ENCODE results near the gene CCDC12. TPM values are rescaled to one million over a fixed set of nuclear protein-coding genes. Genes with fewer than 3 reads are reported as not detected.
A peak's percentile ranks its signal among the peaks of the same experiment; 100 is the strongest.

CCDC12 gene
- total and polyA plus RNA-seq, 4 experiments from 2014 or later, result 59.3 to 102 (median 73.0) TPM

DNA sequence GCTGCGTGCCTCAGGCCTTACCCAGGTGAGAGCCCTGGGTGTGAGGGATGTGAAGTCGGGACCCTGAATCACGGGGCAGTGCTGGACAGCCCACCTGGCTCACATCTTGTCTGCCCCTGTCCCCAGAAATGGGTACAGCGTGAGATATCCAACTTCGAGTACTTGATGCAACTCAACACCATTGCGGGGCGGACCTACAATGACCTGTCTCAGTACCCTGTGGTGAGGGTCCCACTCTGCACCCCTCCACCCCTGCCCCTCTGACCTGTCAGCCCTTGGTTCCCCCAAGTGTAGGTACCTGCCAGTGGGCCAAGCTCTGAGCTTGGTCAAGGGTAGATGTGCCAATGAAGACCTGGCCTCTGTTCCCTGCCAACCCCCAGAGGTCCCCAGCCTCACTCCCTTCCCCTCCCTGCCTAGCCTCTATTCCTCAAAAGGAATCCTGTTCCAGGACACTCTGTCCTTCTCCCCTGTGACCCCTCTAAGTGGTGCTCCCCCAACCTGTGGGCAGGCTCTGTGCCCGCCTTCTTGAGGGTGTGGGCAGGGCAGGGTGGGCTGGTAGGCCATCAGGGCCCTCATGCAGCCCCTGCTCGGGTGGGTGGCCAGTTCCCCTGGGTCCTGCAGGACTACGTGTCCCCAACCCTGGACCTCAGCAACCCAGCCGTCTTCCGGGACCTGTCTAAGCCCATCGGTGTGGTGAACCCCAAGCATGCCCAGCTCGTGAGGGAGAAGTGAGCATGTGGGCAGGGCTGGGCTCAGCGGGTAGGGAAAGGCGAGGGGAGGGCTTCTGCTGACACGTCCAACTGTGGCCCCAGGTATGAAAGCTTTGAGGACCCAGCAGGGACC, 28.0 kb upstream of the CCDC12 start:
- Histone ChIP-seq H3K27ac (ENCODE audit: low read depth, low read length) (no peak overlapping the region), H3K4me1 (ENCODE audit: insufficient read depth, low read length) (no peaks in the 10 kb centered on the region), H3K4me3 (ENCODE audit: low read length in 2 of 2) (no peak overlapping the region), H3K27me3 (ENCODE audit: insufficient read depth, low read length) (no peaks in the 10 kb centered on the region), H3K36me3 (ENCODE audit: insufficient read depth, low read length) (peaks cover 86% of the 10 kb centered on the region), H3K9me3 (ENCODE audit: control insufficient read depth in 1 of 2, low read length in 2 of 2) (no peaks in the 10 kb centered on the region)
- intact Hi-C loops (cut with micrococcal nuclease), result loop anchor here (10.0 kb wide), 1 partner anchor 320 kb away; no protein-coding TSS in a partner anchor
- no peak for DNase-seq
- H3K4me1 Mint-ChIP-seq, result peaks cover 0 to 5% (median 2%) of the 10 kb centered on the region in 4 donors
- H3K9me3 Mint-ChIP-seq, result no peaks in the 10 kb centered on the region
- H3K27ac Mint-ChIP-seq, result peak overlapping the region in 1 of 7 donors; percentile 52
- no peak overlapping the region for H3K4me3 Mint-ChIP-seq
- H3K27me3 Mint-ChIP-seq, result no peaks in the 10 kb centered on the region
- POLR2A ChIA-PET (ENCODE audit: partially characterized antibody), result interaction anchor here (2.7 kb wide), 1 partner anchor 25 kb away, joined by 7 read pairs; the partner anchor contains the start of gene NBEAL2
- H3K36me3 Mint-ChIP-seq, result peaks cover 29 to 63% of the 10 kb centered on the region in 2 donors
- CTCF ChIA-PET (ENCODE audit: partially characterized antibody), result interaction anchor here (1.3 to 1.5 kb wide), 2 partner anchors 75 to 138 kb away, joined by 3 to 4 read pairs; no protein-coding TSS in a partner anchor

DNA sequence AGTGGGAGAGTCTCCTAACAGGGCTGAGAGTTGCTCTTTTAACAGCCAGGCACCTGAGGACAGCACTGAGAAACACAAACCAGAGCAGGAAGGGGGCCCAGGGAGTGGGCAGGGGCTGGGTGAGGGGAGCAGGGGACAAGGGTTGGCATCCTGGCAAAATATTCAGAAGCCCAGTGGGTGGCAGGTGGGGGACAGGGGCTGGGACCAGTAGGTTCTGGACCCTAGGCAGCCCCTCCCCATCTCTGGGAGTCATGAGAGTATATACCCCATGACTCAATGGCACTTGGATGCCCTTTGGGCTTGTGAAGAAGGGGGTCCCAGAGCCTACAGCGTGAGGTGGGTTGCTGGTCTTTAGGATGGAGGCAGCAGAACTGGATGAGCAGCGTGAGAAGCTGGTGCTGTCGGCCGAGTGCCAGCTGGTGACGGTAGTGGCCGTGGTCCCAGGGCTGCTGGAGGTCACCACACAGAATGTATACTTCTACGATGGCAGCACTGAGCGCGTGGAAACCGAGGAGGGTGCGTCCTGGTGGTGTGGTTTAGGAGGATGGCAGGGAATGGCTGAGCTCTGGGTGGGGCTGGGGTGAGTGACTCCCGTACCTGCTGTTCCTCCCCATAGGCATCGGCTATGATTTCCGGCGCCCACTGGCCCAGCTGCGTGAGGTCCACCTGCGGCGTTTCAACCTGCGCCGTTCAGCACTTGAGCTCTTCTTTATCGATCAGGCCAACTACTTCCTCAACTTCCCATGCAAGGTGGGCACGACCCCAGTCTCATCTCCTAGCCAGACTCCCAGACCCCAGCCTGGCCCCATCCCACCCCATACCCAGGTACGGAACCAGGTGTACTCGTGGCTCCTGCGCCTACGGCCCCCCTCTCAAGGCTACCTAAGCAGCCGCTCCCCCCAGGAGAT, 27.2 kb upstream of the CCDC12 start:
- H3K9me3 ChIP-seq (ENCODE audit: control insufficient read depth in 1 of 2, low read length in 2 of 2), result no peaks in the 10 kb centered on the region
- Mint-ChIP-seq H3K9me3 (no peaks in the 10 kb centered on the region), H3K4me3 (no peak overlapping the region), H3K36me3 (peaks cover 30 to 63% of the 10 kb centered on the region in 2 donors), H3K4me1 (peaks cover 0 to 3% (median 2%) of the 10 kb centered on the region in 4 donors), H3K27ac (peak overlapping the region in 3 of 7 donors; percentile 13 to 65 (median 56)), H3K27me3 (no peaks in the 10 kb centered on the region)
- POLR2A ChIA-PET (ENCODE audit: partially characterized antibody), result interaction anchor here (0.7 kb wide), 1 partner anchor 16 kb away, joined by 3 read pairs; no protein-coding TSS in a partner anchor
- H3K36me3 ChIP-seq (ENCODE audit: insufficient read depth, low read length), result peaks cover 94% of the 10 kb centered on the region
- no peak overlapping the region for H3K27ac ChIP-seq (ENCODE audit: low read depth, low read length)
- no peaks in the 10 kb centered on the region for H3K27me3 ChIP-seq (ENCODE audit: insufficient read depth, low read length)
- DNase-seq, result no peak
- no peak overlapping the region for H3K4me3 ChIP-seq (ENCODE audit: low read length in 2 of 2)
- intact Hi-C loops (cut with micrococcal nuclease), result loop anchor here (10.0 kb wide), 1 partner anchor 321 kb away; no protein-coding TSS in a partner anchor
- CTCF ChIA-PET (ENCODE audit: partially characterized antibody), result interaction anchor here (0.6 to 1.3 kb wide), 2 partner anchors 137 to 258 kb away, joined by 3 to 4 read pairs; no protein-coding TSS in a partner anchor
- H3K4me1 ChIP-seq (ENCODE audit: insufficient read depth, low read length), result no peaks in the 10 kb centered on the region

DNA sequence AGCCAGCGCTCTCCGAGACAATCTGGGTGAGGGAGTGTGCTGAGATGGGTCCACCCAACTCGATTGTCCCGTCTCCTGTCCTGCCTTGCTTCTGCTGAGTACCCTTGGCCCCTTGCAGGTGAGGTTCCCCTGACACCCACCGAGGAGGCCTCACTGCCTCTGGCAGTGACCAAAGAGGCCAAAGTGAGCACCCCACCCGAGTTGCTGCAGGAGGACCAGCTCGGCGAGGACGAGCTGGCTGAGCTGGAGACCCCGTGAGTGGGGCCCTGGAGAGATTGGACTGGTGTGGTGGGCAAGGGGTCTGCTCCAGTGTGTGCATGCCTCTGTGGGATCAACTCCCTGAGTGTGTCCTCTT, 26.5 kb upstream of the CCDC12 start:
- peaks cover 6% of the 10 kb centered on the region for H3K4me1 ChIP-seq (ENCODE audit: insufficient read depth, low read length)
- no peak for DNase-seq
- H3K27ac Mint-ChIP-seq, result peak overlapping the region in 1 of 7 donors; percentile 56
- no peaks in the 10 kb centered on the region for H3K27me3 ChIP-seq (ENCODE audit: insufficient read depth, low read length)
- H3K4me3 ChIP-seq (ENCODE audit: low read length in 2 of 2), result no peak overlapping the region
- H3K36me3 Mint-ChIP-seq, result peaks cover 37 to 64% of the 10 kb centered on the region in 2 donors
- intact Hi-C loops (cut with micrococcal nuclease), result loop anchor here (10.0 kb wide), 1 partner anchor 322 kb away; no protein-coding TSS in a partner anchor
- H3K4me1 Mint-ChIP-seq, result peaks cover 5 to 7% (median 6%) of the 10 kb centered on the region in 4 donors
- ChIA-PET POLR2A (ENCODE audit: partially characterized antibody) (interaction anchor here (1.6 kb wide), 1 partner anchor 23 kb away, joined by 5 read pairs; the partner anchor contains the start of gene NBEAL2), CTCF (ENCODE audit: partially characterized antibody) (interaction anchor here (1.3 kb wide), 1 partner anchor 137 kb away, joined by 4 read pairs; no protein-coding TSS in a partner anchor)
- no peaks in the 10 kb centered on the region for H3K9me3 Mint-ChIP-seq
- H3K36me3 ChIP-seq (ENCODE audit: insufficient read depth, low read length), result peaks cover 95% of the 10 kb centered on the region
- no peak overlapping the region for H3K4me3 Mint-ChIP-seq
- no peaks in the 10 kb centered on the region for H3K9me3 ChIP-seq (ENCODE audit: control insufficient read depth in 1 of 2, low read length in 2 of 2)
- H3K27ac ChIP-seq (ENCODE audit: low read depth, low read length), result no peak overlapping the region
- H3K27me3 Mint-ChIP-seq, result no peaks in the 10 kb centered on the region

DNA sequence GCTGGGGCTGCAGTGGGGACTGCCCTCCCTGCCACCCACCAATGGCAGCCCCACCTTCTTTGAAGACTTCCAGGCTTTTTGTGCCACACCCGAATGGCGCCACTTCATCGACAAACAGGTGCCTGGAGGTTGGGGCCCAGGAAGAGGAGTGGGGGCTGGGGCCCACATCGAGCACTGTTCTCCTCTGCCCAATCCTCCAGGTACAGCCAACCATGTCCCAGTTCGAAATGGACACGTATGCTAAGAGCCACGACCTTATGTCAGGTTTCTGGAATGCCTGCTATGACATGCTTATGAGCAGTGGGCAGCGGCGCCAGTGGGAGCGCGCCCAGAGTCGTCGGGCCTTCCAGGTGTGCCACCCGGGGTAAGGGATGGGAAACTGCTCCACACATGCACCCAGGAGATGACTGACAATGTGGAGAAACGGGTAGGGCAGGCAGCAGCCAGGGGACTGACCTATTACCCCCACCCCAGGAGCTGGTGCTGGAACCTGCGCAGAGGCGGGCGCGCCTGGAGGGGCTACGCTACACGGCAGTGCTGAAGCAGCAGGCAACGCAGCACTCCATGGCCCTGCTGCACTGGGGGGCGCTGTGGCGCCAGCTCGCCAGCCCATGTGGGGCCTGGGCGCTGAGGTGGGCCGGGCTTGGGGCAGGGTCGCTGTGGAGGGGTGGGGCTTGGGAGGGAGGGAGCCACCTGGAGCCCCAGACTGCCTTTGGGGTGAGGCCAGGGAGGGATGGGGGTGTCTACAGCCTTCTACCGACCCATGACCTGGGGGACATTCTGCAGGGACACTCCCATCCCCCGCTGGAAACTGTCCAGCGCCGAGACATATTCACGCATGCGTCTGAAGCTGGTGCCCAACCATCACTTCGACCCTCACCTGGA, 25.9 kb upstream of the CCDC12 start:
- H3K36me3 Mint-ChIP-seq, result peaks cover 37 to 66% of the 10 kb centered on the region in 2 donors
- H3K36me3 ChIP-seq (ENCODE audit: insufficient read depth, low read length), result peaks cover 95% of the 10 kb centered on the region
- H3K27me3 ChIP-seq (ENCODE audit: insufficient read depth, low read length), result no peaks in the 10 kb centered on the region
- no peaks in the 10 kb centered on the region for H3K9me3 Mint-ChIP-seq
- H3K4me3 Mint-ChIP-seq, result no peak overlapping the region
- H3K27ac Mint-ChIP-seq, result peak overlapping the region in 1 of 7 donors; percentile 85
- ChIA-PET POLR2A (ENCODE audit: partially characterized antibody) (interaction anchor here (1.6 kb wide), 1 partner anchor 22 kb away, joined by 5 read pairs; the partner anchor contains the start of gene NBEAL2), CTCF (ENCODE audit: partially characterized antibody) (no interaction called here)
- no peaks in the 10 kb centered on the region for H3K9me3 ChIP-seq (ENCODE audit: control insufficient read depth in 1 of 2, low read length in 2 of 2)
- no peak for DNase-seq
- intact Hi-C loops (cut with micrococcal nuclease), result loop anchor here (10.0 kb wide), 1 partner anchor 322 kb away; no protein-coding TSS in a partner anchor
- H3K4me3 ChIP-seq (ENCODE audit: low read length in 2 of 2), result no peak overlapping the region
- peaks cover 5 to 14% (median 9%) of the 10 kb centered on the region in 4 donors for H3K4me1 Mint-ChIP-seq
- H3K27ac ChIP-seq (ENCODE audit: low read depth, low read length), result no peak overlapping the region
- H3K4me1 ChIP-seq (ENCODE audit: insufficient read depth, low read length), result peaks cover 12% of the 10 kb centered on the region
- H3K27me3 Mint-ChIP-seq, result no peaks in the 10 kb centered on the region

DNA sequence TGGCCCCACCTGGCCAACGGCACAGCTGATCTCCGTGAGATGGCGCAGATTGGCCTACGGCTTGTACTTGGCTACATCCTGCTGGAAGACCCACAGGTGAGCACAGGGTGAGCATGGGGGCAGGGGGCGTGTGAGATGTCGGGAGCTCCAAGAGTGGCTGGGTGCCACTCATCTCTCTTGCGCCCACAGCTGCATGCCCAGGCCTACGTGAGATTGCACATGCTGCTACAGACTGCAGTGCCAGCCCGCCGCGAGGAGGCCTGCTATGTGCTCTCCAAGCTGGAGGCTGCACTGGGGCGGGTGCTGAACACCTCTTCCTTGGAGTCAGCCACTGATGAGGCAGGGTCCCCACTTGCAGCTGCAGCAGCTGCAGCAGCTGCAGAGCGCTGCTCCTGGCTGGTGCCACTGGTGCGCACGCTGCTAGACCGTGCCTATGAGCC, 25.2 kb upstream of the CCDC12 start:
- no peak overlapping the region for H3K4me3 ChIP-seq (ENCODE audit: low read length in 2 of 2)
- H3K4me1 ChIP-seq (ENCODE audit: insufficient read depth, low read length), result peaks cover 18% of the 10 kb centered on the region
- peaks cover 34 to 66% of the 10 kb centered on the region in 2 donors for H3K36me3 Mint-ChIP-seq
- H3K27ac ChIP-seq (ENCODE audit: low read depth, low read length), result no peak overlapping the region
- no peaks in the 10 kb centered on the region for H3K27me3 Mint-ChIP-seq
- H3K9me3 ChIP-seq (ENCODE audit: control insufficient read depth in 1 of 2, low read length in 2 of 2), result no peaks in the 10 kb centered on the region
- peaks cover 96% of the 10 kb centered on the region for H3K36me3 ChIP-seq (ENCODE audit: insufficient read depth, low read length)
- ChIA-PET POLR2A (ENCODE audit: partially characterized antibody) (interaction anchor here (1.6 kb wide), 1 partner anchor 22 kb away, joined by 5 read pairs; the partner anchor contains the start of gene NBEAL2), CTCF (ENCODE audit: partially characterized antibody) (no interaction called here)
- H3K27ac Mint-ChIP-seq, result peak overlapping the region in 1 of 7 donors; percentile 35
- no peak overlapping the region for H3K4me3 Mint-ChIP-seq
- no peaks in the 10 kb centered on the region for H3K27me3 ChIP-seq (ENCODE audit: insufficient read depth, low read length)
- DNase-seq, result no peak
- peaks cover 11 to 20% (median 15%) of the 10 kb centered on the region in 4 donors for H3K4me1 Mint-ChIP-seq
- intact Hi-C loops (cut with micrococcal nuclease), result loop anchor here (10.0 kb wide), 1 partner anchor 323 kb away; no protein-coding TSS in a partner anchor
- no peaks in the 10 kb centered on the region for H3K9me3 Mint-ChIP-seq
